Parathyroid adenoma (tissue), 2 donors: ENCODE data around the gene LY6G6C.

Experiments used
- H2AFZ ChIP-seq: fragments of 300-600 bp; sonication (generic); one replicate; pipeline ENCODE4 v1.7.0; 2017; ENCODE audit warnings: antibody characterized with exemption, mild to moderate bottlenecking
- H3K27ac ChIP-seq: fragments of 300-600 bp; sonication (generic); one replicate; pipeline ENCODE4 v1.7.0; 2017
- H3K27me3 ChIP-seq: fragments of 300-600 bp; sonication (generic); one replicate; pipeline ENCODE4 v1.7.0; 2017; ENCODE audit warnings: low read length; ENCODE audit not compliant: control insufficient read depth, insufficient read depth
- H3K36me3 ChIP-seq: fragments of 300-600 bp; sonication (generic); one replicate; pipeline ENCODE4 v1.7.0; 2017; ENCODE audit warnings: low read length; ENCODE audit not compliant: control insufficient read depth, insufficient read depth
- H3K4me1 ChIP-seq: fragments of 300-600 bp; sonication (generic); one replicate; pipeline ENCODE4 v1.7.0; 2017; ENCODE audit warnings: control low read depth
- H3K4me2 ChIP-seq: fragments of 300-600 bp; sonication (generic); one replicate; pipeline ENCODE4 v1.7.0; 2017; ENCODE audit warnings: low read length
- H3K4me3 ChIP-seq: fragments of 300-600 bp; sonication (generic); one replicate; pipeline ENCODE4 v1.7.0; 2017; ENCODE audit warnings: low read depth, low read length
- H3K79me2 ChIP-seq: fragments of 300-600 bp; sonication (generic); one replicate; pipeline ENCODE4 v1.7.0; 2017; ENCODE audit warnings: control low read depth
- H3K9ac ChIP-seq: fragments of 300-600 bp; sonication (generic); one replicate; pipeline ENCODE4 v1.7.0; 2017; ENCODE audit warnings: mild to moderate bottlenecking
- H3K9me3 ChIP-seq: fragments of 300-600 bp; sonication (generic); one replicate; pipeline ENCODE4 v1.7.0; 2017; ENCODE audit warnings: low read length; ENCODE audit not compliant: control insufficient read depth
- TF ChIP-seq, protein P1 (sequence below): fragments of 300-600 bp; sonication (generic); IDR thresholded peaks from one replicate; pipeline ENCODE4 v1.7.0; 2017; ENCODE audit warnings: antibody characterized with exemption, mild to moderate bottlenecking
- donor health status: primary hyperparathyroidism.

LY6G6C gene

DNA sequence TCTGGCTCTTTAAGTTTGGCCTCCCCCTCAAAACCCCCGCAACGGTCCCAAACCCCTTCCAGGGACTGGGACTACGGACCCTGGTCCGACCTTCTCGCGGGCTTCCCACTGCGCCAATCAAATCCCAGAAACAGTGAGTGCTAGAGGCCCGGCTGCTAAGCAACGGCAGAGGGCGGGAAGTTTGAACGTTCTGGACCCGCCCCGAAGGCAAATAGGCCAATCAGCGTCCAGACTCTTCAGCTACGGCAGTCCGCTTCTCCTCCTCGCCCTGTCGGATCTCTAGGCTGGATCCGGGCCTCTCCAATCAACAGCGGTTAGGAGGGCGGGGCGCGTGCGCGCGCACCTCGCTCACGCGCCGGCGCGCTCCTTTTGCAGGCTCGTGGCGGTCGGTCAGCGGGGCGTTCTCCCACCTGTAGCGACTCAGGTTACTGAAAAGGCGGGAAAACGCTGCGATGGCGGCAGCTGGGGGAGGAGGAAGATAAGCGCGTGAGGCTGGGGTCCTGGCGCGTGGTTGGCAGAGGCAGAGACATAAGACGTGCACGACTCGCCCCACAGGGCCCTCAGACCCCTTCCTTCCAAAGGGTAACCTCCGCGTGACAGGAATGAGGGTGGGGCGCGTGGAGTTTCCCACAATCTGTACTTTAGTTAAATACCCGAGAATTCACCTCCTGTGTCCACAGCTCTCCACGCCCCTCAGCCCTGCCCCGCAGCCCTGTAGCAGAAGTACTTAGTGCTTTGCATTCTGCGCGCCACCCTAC lies 18.3 kb upstream of the LY6G6C start, which contains the start of gene MSH5:
Gene MSH5, plus strand, starts transcription at position 367 of the 758 bp plus-strand sequence. CDS start 462 bp downstream, outside the sequence.
- no peaks in the 10 kb centered on the region for H3K36me3 ChIP-seq
- no peak within 1 kb of the TSS for H3K27ac ChIP-seq
- TF ChIP-seq, protein P1, sequence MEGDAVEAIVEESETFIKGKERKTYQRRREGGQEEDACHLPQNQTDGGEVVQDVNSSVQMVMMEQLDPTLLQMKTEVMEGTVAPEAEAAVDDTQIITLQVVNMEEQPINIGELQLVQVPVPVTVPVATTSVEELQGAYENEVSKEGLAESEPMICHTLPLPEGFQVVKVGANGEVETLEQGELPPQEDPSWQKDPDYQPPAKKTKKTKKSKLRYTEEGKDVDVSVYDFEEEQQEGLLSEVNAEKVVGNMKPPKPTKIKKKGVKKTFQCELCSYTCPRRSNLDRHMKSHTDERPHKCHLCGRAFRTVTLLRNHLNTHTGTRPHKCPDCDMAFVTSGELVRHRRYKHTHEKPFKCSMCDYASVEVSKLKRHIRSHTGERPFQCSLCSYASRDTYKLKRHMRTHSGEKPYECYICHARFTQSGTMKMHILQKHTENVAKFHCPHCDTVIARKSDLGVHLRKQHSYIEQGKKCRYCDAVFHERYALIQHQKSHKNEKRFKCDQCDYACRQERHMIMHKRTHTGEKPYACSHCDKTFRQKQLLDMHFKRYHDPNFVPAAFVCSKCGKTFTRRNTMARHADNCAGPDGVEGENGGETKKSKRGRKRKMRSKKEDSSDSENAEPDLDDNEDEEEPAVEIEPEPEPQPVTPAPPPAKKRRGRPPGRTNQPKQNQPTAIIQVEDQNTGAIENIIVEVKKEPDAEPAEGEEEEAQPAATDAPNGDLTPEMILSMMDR = no peak
- peak within 1 kb of the TSS; percentile 91 for H2AFZ ChIP-seq
- no peak within 1 kb of the TSS for H3K9ac ChIP-seq
- H3K79me2 ChIP-seq = no peaks in the 10 kb centered on the region
- no peaks in the 10 kb centered on the region for H3K27me3 ChIP-seq
- peak within 1 kb of the TSS; percentile 91 for H3K4me3 ChIP-seq
- H3K9me3 ChIP-seq = no peaks in the 10 kb centered on the region
- peaks cover 4% of the 10 kb centered on the region for H3K4me1 ChIP-seq
- H3K4me2 ChIP-seq = peak within 1 kb of the TSS; percentile 96

DNA sequence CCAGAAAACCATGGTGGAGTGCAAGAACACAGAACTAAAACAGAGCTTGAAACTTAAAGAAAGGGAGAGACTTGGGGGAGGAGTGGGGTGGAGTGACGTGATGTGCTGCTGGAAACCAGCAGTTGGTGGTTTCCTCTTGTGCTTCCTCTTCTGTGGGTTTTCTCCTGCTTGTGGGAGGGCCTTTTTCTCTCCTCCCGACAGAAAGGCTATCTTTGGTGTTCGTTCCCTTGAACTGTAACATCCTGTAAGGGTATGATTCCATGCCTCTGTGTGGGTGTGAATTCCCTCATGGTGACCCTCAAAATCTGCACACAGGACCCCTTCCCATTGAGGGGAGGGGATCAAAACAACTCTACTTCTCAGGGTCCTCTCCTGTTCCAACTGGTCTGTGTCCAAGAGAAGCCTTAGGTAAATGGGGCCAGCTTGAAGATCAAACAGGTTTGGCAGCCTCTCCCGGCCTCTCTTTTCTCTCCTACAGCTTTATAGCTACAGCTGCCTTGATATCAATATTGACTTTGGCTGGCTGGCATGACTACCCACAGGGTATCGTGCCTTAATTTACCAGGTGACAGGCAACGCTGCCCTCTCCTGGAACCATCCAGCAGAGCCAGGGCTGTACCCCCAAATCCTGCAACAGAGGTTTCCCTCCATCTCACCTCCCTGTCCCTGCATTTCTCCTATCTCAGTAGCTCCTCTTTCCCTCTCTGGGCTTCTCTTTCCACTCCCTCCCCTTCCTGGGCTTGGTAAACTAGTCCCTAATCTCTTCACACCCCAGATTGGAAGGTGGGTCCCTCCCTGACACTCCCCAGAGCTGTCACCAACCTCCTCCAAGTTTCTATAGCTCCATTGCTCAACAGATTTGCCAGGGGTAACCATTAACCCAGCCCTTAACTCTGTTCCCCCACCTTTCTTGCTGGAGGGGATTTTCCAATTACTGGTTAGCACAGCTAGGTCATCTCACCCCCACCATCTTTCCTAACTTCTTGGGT lies 16.7 kb upstream of the LY6G6C start:
- Histone ChIP-seq H3K36me3 (no peaks in the 10 kb centered on the region), H3K4me2 (peak overlapping the region; percentile 8), H3K79me2 (no peaks in the 10 kb centered on the region), H3K4me3 (no peak overlapping the region), H3K27me3 (no peaks in the 10 kb centered on the region), H3K9me3 (no peaks in the 10 kb centered on the region), H3K27ac (peak overlapping the region; percentile 54), H2AFZ (peak overlapping the region; percentile 38), H3K4me1 (peaks cover 9% of the 10 kb centered on the region), H3K9ac (no peak overlapping the region)
- TF ChIP-seq, protein P1 = no peak

DNA sequence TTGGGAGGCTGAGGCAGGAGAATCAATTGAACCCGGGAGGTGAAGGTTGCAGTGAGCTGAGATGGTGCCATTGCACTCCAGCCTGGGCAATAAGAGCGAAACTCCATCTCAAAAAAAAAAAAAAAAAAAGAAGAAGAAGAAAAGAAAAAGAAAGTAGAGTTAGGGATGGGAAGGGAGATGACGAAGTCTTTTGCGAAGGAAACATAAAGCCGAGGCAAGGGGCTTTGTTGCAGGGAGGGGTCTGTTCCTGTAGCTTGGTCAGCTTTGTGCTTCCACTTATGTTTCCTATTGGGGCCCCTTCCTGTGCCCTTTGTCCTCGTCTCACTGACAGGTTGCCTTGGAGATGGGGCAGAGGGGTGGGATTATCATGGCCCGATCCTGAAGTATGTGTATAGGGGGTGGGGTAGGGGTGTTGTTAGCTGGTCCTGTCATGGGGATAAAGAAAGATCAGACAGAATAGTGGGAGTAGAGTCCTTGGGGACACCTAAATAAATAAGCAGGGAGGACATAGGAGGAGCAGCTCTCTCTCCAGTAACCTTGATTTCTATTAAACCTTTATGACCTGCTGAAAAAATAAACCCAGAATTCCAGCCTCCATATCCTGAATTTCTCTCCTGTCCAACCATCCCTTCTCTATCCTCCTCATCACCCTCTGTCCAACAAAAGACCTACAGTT lies 15.9 kb upstream of the LY6G6C start:
- peak overlapping the region; percentile 8 for H3K4me2 ChIP-seq
- peaks cover 9% of the 10 kb centered on the region for H3K4me1 ChIP-seq
- H3K36me3 ChIP-seq = no peaks in the 10 kb centered on the region
- no peaks in the 10 kb centered on the region for H3K9me3 ChIP-seq
- peak overlapping the region; percentile 84 for H3K27ac ChIP-seq
- no peaks in the 10 kb centered on the region for H3K27me3 ChIP-seq
- peak overlapping the region; percentile 92 for H2AFZ ChIP-seq
- no peak overlapping the region for H3K9ac ChIP-seq
- H3K4me3 ChIP-seq = no peak overlapping the region
- H3K79me2 ChIP-seq = no peaks in the 10 kb centered on the region
- TF ChIP-seq, protein P1 = no peak

DNA sequence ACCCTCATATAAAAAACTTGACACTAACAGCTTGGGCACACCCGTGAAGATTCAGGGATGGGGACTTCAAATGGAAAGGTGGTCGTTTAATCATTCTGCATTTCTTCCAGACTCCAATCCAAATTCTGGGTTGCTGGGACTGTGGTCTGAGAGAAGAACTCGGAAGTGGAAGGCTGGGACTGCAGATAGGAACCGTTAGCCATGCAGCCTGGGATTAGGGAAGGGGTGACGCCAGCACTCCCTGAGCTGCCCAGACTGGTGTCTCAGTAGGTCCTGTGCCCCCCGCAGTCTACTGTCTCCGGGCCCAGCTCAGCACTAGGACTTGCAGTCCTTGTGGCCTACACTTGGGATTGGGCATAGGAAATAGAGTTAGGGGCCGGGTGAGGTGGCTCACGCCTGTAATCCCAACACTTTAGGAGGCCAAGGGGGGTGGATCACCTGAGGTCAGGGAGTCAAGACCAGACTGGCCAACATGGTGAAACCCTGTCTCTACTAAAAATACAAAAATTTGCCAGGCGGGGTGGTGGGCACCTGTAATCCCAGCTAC lies 15.3 kb upstream of the LY6G6C start:
- Histone ChIP-seq H3K4me2 (peak overlapping the region; percentile 95), H3K9ac (no peak overlapping the region), H2AFZ (peak overlapping the region; percentile 92), H3K27me3 (no peaks in the 10 kb centered on the region), H3K36me3 (no peaks in the 10 kb centered on the region), H3K9me3 (no peaks in the 10 kb centered on the region), H3K4me3 (peak overlapping the region; percentile 99), H3K4me1 (peaks cover 9% of the 10 kb centered on the region), H3K79me2 (no peaks in the 10 kb centered on the region), H3K27ac (peak overlapping the region; percentile 84)
- TF ChIP-seq, protein P1 = no peak
